ENCODE results near the gene PLAC1. TPM values are rescaled to one million over a fixed set of nuclear protein-coding genes. Genes with fewer than 3 reads are reported as not detected.

PLAC1 gene
- total RNA-seq, 4 donors from 2014 or later, result not detected

DNA sequence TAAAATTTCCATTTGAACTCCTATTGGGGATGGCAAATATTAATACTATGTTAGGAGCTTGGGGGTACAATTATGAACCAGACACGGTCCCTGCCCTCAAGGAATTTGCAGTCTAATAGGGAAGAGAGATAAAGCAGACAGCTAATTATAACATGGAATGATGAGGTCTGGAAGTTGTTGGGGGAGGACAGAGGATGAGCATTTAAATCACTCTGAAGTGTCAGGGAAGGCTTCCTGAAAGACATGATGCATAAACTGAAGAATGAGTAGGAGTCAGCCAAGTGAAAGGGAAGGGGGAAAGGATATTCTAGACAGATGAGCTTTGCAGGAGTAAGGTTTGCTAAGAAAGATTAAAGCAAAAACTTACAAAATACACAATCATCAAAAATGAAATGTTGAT lies 15.9 kb downstream of the PLAC1 start:
- TF ChIP-seq, protein P1, sequence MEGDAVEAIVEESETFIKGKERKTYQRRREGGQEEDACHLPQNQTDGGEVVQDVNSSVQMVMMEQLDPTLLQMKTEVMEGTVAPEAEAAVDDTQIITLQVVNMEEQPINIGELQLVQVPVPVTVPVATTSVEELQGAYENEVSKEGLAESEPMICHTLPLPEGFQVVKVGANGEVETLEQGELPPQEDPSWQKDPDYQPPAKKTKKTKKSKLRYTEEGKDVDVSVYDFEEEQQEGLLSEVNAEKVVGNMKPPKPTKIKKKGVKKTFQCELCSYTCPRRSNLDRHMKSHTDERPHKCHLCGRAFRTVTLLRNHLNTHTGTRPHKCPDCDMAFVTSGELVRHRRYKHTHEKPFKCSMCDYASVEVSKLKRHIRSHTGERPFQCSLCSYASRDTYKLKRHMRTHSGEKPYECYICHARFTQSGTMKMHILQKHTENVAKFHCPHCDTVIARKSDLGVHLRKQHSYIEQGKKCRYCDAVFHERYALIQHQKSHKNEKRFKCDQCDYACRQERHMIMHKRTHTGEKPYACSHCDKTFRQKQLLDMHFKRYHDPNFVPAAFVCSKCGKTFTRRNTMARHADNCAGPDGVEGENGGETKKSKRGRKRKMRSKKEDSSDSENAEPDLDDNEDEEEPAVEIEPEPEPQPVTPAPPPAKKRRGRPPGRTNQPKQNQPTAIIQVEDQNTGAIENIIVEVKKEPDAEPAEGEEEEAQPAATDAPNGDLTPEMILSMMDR (IDR thresholded peaks at IDR 0.05; ENCODE audit: low read depth), result no peak

DNA sequence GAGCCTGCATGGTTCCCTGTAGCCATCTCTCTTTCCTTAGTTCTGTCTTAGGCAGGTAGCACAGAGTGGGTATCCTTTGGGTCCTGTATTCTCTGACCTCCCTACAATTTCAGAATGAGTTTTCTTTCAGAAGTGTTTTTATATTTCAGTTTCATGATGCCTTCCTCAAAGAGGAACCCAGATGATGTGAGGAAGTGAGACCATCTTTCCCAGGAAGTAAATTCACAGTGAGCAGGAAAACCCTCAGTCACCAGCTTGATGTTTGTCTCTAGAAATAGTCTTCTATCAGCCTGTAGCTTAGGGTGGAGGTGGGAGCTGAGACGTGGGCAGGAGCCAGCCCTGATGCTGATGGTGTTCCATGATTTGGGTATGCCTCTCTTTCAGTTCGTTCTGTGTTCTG lies 16.9 kb downstream of the PLAC1 start:
- TF ChIP-seq, protein P1 (IDR thresholded peaks at IDR 0.05; ENCODE audit: low read depth), result no peak

DNA sequence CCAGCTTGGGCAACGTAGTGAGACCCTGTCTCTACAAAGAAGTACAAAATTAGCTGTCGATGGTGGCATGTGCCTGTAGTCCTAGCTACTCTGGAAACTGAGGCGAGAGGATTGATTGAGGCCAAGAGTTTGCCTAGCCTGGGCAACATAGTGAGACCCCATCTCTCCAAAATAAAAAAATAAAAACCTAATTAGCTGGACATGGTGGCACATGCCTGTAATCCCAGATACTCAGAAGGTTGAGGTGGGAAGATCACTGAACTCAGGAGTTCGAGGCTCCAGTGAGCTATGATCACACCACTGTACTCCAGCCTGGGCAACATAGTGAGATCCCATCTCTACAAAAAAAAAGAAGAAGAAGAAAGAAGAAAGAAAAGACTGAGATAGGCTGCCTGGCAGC lies 17.4 kb downstream of the PLAC1 start:
- TF ChIP-seq, protein P1 (IDR thresholded peaks at IDR 0.05; ENCODE audit: low read depth), result no peak

GRCh38 chrX:134636851-134637250 lies 21.4 kb downstream of the PLAC1 start:
- TF ChIP-seq, protein P1 (IDR thresholded peaks at IDR 0.05; ENCODE audit: low read depth), result no peak

- TF ChIP-seq, protein P1 (IDR thresholded peaks at IDR 0.05; ENCODE audit: low read depth), result no peak
Observed at GRCh38 chrX:134634691-134635090, 23.6 kb downstream of the PLAC1 start.

DNA sequence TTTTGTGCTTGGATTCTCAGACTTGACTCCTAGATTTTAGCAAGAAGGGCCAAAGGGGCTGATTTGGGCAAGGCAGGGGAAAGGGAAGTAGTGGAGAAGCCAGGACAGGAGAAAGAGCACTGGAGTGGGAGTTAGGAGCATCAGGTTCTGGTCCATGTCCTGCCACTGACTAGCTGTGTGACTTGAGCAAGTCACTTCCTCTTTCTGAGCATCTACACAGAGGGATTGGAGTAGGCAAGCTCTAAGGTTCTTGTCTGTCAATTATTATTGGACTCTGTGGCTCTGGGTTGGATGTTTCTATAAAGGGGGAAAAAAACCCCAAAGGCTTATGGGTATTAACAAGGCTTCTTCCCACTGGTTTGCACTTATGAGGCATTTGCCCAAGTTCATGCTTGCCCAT lies 24.4 kb downstream of the PLAC1 start:
- TF ChIP-seq, protein P1 (IDR thresholded peaks at IDR 0.05; ENCODE audit: low read depth), result no peak

DNA sequence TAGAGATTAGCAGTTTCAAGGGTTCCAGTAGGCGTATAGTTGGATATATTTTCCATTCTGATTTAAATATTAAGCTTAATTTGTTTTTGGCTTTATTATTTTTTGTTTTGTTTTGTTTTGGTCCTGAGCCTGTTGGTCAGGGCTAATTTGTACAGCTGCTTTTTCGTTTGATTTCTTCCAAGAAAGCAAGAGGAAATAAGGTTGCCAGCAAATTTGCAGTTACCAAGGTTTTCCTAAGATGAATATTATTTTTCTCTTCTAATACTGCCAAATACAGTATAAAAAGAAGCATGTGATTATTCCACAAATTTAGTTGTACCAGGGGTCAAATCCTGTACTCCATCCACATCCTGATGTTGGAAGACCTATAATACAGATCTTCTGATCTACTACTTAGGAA lies 24.9 kb downstream of the PLAC1 start:
- TF ChIP-seq, protein P1 (IDR thresholded peaks at IDR 0.05; ENCODE audit: low read depth), result no peak
